ENCODE data around the gene ARFRP1.
A peak's percentile ranks its signal among the peaks of the same experiment; 100 is the strongest.

The ARFRP1 gene

GRCh38 chr20:63707558-63708300 is at the start of gene ARFRP1, which contains the start of gene ZGPAT:
TSS of gene ARFRP1 (minus strand) at chr20:63707976. CDS start at chr20:63707091, 885 bp downstream.
TSS of gene ZGPAT (plus strand) at chr20:63708039. CDS start at chr20:63708581, 542 bp downstream.
- Histone ChIP-seq H3K9me3 (ENCODE audit: control insufficient read depth in 1 of 2, low read length in 2 of 2) (no peaks in the 10 kb centered on the region), H3K27ac (ENCODE audit: low read length) (peak within 1 kb of the TSS; percentile 75), H3K4me3 (ENCODE audit: low read depth in 1 of 2, low read length in 2 of 2) (peak within 1 kb of the TSS; percentile 65 to 92), H3K27me3 (ENCODE audit: low read depth, low read length) (no peaks in the 10 kb centered on the region), H3K36me3 (ENCODE audit: control insufficient read depth in 1 of 2, insufficient read depth in 2 of 2, low read length in 2 of 2) (peaks cover 23 to 60% of the 10 kb centered on the region in 2 donors), H3K4me1 (ENCODE audit: control insufficient read depth in 1 of 2, insufficient read depth in 2 of 2, low read length in 2 of 2) (peaks cover 9 to 31% of the 10 kb centered on the region in 2 donors)

GRCh38 chr20:63756648-63756991 is 48.8 kb upstream of the ARFRP1 start:
- Histone ChIP-seq H3K4me1 (ENCODE audit: control insufficient read depth in 1 of 2, insufficient read depth in 2 of 2, low read length in 2 of 2) (no peaks in the 10 kb centered on the region), H3K9me3 (ENCODE audit: control insufficient read depth in 1 of 2, low read length in 2 of 2) (no peaks in the 10 kb centered on the region), H3K27ac (ENCODE audit: low read length) (no peak overlapping the region), H3K4me3 (ENCODE audit: low read depth in 1 of 2, low read length in 2 of 2) (no peak overlapping the region), H3K27me3 (ENCODE audit: low read depth, low read length) (no peaks in the 10 kb centered on the region), H3K36me3 (ENCODE audit: control insufficient read depth in 1 of 2, insufficient read depth in 2 of 2, low read length in 2 of 2) (peaks cover 0 to 7% of the 10 kb centered on the region in 2 donors)

GRCh38 chr20:63755933-63756647 is 48.3 kb upstream of the ARFRP1 start:
- Histone ChIP-seq H3K36me3 (ENCODE audit: control insufficient read depth in 1 of 2, insufficient read depth in 2 of 2, low read length in 2 of 2) (peaks cover 0 to 7% of the 10 kb centered on the region in 2 donors), H3K4me1 (ENCODE audit: control insufficient read depth in 1 of 2, insufficient read depth in 2 of 2, low read length in 2 of 2) (no peaks in the 10 kb centered on the region), H3K9me3 (ENCODE audit: control insufficient read depth in 1 of 2, low read length in 2 of 2) (no peaks in the 10 kb centered on the region), H3K27me3 (ENCODE audit: low read depth, low read length) (no peaks in the 10 kb centered on the region), H3K4me3 (ENCODE audit: low read depth in 1 of 2, low read length in 2 of 2) (no peak overlapping the region), H3K27ac (ENCODE audit: low read length) (no peak overlapping the region)

GRCh38 chr20:63754008-63754407 is 46.2 kb upstream of the ARFRP1 start:
- Histone ChIP-seq H3K4me3 (ENCODE audit: low read depth in 1 of 2, low read length in 2 of 2) (no peak overlapping the region), H3K27ac (ENCODE audit: low read length) (no peak overlapping the region), H3K9me3 (ENCODE audit: control insufficient read depth in 1 of 2, low read length in 2 of 2) (no peaks in the 10 kb centered on the region), H3K4me1 (ENCODE audit: control insufficient read depth in 1 of 2, insufficient read depth in 2 of 2, low read length in 2 of 2) (no peaks in the 10 kb centered on the region), H3K27me3 (ENCODE audit: low read depth, low read length) (no peaks in the 10 kb centered on the region), H3K36me3 (ENCODE audit: control insufficient read depth in 1 of 2, insufficient read depth in 2 of 2, low read length in 2 of 2) (peaks cover 0 to 7% of the 10 kb centered on the region in 2 donors)

GRCh38 chr20:63753381-63753780 is 45.6 kb upstream of the ARFRP1 start:
- Histone ChIP-seq H3K36me3 (ENCODE audit: control insufficient read depth in 1 of 2, insufficient read depth in 2 of 2, low read length in 2 of 2) (peaks cover 0 to 7% of the 10 kb centered on the region in 2 donors), H3K4me3 (ENCODE audit: low read depth in 1 of 2, low read length in 2 of 2) (no peak overlapping the region), H3K4me1 (ENCODE audit: control insufficient read depth in 1 of 2, insufficient read depth in 2 of 2, low read length in 2 of 2) (no peaks in the 10 kb centered on the region), H3K9me3 (ENCODE audit: control insufficient read depth in 1 of 2, low read length in 2 of 2) (no peaks in the 10 kb centered on the region), H3K27ac (ENCODE audit: low read length) (no peak overlapping the region), H3K27me3 (ENCODE audit: low read depth, low read length) (no peaks in the 10 kb centered on the region)

- Histone ChIP-seq H3K9me3 (ENCODE audit: control insufficient read depth in 1 of 2, low read length in 2 of 2) (no peaks in the 10 kb centered on the region), H3K4me1 (ENCODE audit: control insufficient read depth in 1 of 2, insufficient read depth in 2 of 2, low read length in 2 of 2) (no peaks in the 10 kb centered on the region), H3K4me3 (ENCODE audit: low read depth in 1 of 2, low read length in 2 of 2) (no peak overlapping the region), H3K27ac (ENCODE audit: low read length) (no peak overlapping the region), H3K27me3 (ENCODE audit: low read depth, low read length) (no peaks in the 10 kb centered on the region), H3K36me3 (ENCODE audit: control insufficient read depth in 1 of 2, insufficient read depth in 2 of 2, low read length in 2 of 2) (peaks cover 0 to 7% of the 10 kb centered on the region in 2 donors)
These were observed 44.8 kb upstream of the ARFRP1 start for GRCh38 chr20:63752411-63753101.

- Histone ChIP-seq H3K36me3 (ENCODE audit: control insufficient read depth in 1 of 2, insufficient read depth in 2 of 2, low read length in 2 of 2) (peaks cover 0 to 7% of the 10 kb centered on the region in 2 donors), H3K4me3 (ENCODE audit: low read depth in 1 of 2, low read length in 2 of 2) (no peak overlapping the region), H3K9me3 (ENCODE audit: control insufficient read depth in 1 of 2, low read length in 2 of 2) (no peaks in the 10 kb centered on the region), H3K27me3 (ENCODE audit: low read depth, low read length) (no peaks in the 10 kb centered on the region), H3K4me1 (ENCODE audit: control insufficient read depth in 1 of 2, insufficient read depth in 2 of 2, low read length in 2 of 2) (no peaks in the 10 kb centered on the region), H3K27ac (ENCODE audit: low read length) (no peak overlapping the region)
These were observed 43.9 kb upstream of the ARFRP1 start for GRCh38 chr20:63751471-63752271.

- no peaks in the 10 kb centered on the region for H3K27me3 ChIP-seq (ENCODE audit: low read depth, low read length)
- H3K27ac ChIP-seq (ENCODE audit: low read length), result no peak overlapping the region
- no peaks in the 10 kb centered on the region for H3K9me3 ChIP-seq (ENCODE audit: control insufficient read depth in 1 of 2, low read length in 2 of 2)
- no peaks in the 10 kb centered on the region for H3K4me1 ChIP-seq (ENCODE audit: control insufficient read depth in 1 of 2, insufficient read depth in 2 of 2, low read length in 2 of 2)
- H3K36me3 ChIP-seq (ENCODE audit: control insufficient read depth in 1 of 2, insufficient read depth in 2 of 2, low read length in 2 of 2), result peaks cover 0 to 10% of the 10 kb centered on the region in 2 donors
- H3K4me3 ChIP-seq (ENCODE audit: low read depth in 1 of 2, low read length in 2 of 2), result no peak overlapping the region
These were observed 43.2 kb upstream of the ARFRP1 start for GRCh38 chr20:63750807-63751470.

- H3K27ac ChIP-seq (ENCODE audit: low read length), result no peak overlapping the region
- H3K27me3 ChIP-seq (ENCODE audit: low read depth, low read length), result no peaks in the 10 kb centered on the region
- no peak overlapping the region for H3K4me3 ChIP-seq (ENCODE audit: low read depth in 1 of 2, low read length in 2 of 2)
- H3K36me3 ChIP-seq (ENCODE audit: control insufficient read depth in 1 of 2, insufficient read depth in 2 of 2, low read length in 2 of 2), result peaks cover 0 to 18% of the 10 kb centered on the region in 2 donors
- no peaks in the 10 kb centered on the region for H3K4me1 ChIP-seq (ENCODE audit: control insufficient read depth in 1 of 2, insufficient read depth in 2 of 2, low read length in 2 of 2)
- no peaks in the 10 kb centered on the region for H3K9me3 ChIP-seq (ENCODE audit: control insufficient read depth in 1 of 2, low read length in 2 of 2)
These were observed 42.1 kb upstream of the ARFRP1 start for GRCh38 chr20:63749597-63750508.

- H3K4me3 ChIP-seq (ENCODE audit: low read depth in 1 of 2, low read length in 2 of 2), result no peak overlapping the region
- H3K27ac ChIP-seq (ENCODE audit: low read length), result no peak overlapping the region
- no peaks in the 10 kb centered on the region for H3K4me1 ChIP-seq (ENCODE audit: control insufficient read depth in 1 of 2, insufficient read depth in 2 of 2, low read length in 2 of 2)
- H3K27me3 ChIP-seq (ENCODE audit: low read depth, low read length), result no peaks in the 10 kb centered on the region
- no peaks in the 10 kb centered on the region for H3K9me3 ChIP-seq (ENCODE audit: control insufficient read depth in 1 of 2, low read length in 2 of 2)
- peaks cover 0 to 18% of the 10 kb centered on the region in 2 donors for H3K36me3 ChIP-seq (ENCODE audit: control insufficient read depth in 1 of 2, insufficient read depth in 2 of 2, low read length in 2 of 2)
These were observed 41.1 kb upstream of the ARFRP1 start for GRCh38 chr20:63748934-63749270.

All from muscle layer of duodenum (tissue), 2 donors.